ENCODE measurements around the gene MEGF9. TPM values are rescaled to one million over a fixed set of nuclear protein-coding genes. Genes with fewer than 3 reads are reported as not detected.

MEGF9 gene
- polyA plus RNA-seq, 1 donor (not counting 4 experiments of a cell fraction or from before 2014, with no cell fraction given): 11.2 TPM

- Histone ChIP-seq H3K4me3 (ENCODE audit: control insufficient read depth in 2 of 3, extremely low read depth in 1 of 3, insufficient read depth in 2 of 3, low read depth in 1 of 3, low read length in 3 of 3) (no peak overlapping the region), H3K9ac (ENCODE audit: control insufficient read depth, extremely low read depth, insufficient read depth, low read length) (no peak overlapping the region), H3K4me2 (ENCODE audit: control insufficient read depth, extremely low read depth, insufficient read depth, low read depth, low read length) (peak overlapping the region; percentile 17), H4K20me1 (ENCODE audit: control insufficient read depth, extremely low read depth, insufficient read depth, low read length) (no peaks in the 10 kb centered on the region), H3K9me3 (ENCODE audit: control insufficient read depth, low read depth, low read length) (no peaks in the 10 kb centered on the region), H3K27me3 (ENCODE audit: control insufficient read depth, extremely low read depth, insufficient read depth, low read length) (no peaks in the 10 kb centered on the region), H2AFZ (ENCODE audit: control insufficient read depth, low read length) (no peak overlapping the region), H3K27ac (ENCODE audit: control insufficient read depth, insufficient read depth, low read length) (no peak overlapping the region), H3K9me1 (ENCODE audit: control insufficient read depth, extremely low read depth, insufficient read depth, low read length) (no peaks in the 10 kb centered on the region), H3K36me3 (ENCODE audit: control insufficient read depth in 2 of 2, extremely low read depth in 1 of 2, insufficient read depth in 2 of 2, low read length in 2 of 2) (no peaks in the 10 kb centered on the region), H3K79me2 (ENCODE audit: control insufficient read depth, insufficient read depth, low read length) (no peaks in the 10 kb centered on the region), H3K4me1 (ENCODE audit: control insufficient read depth, extremely low read depth, insufficient read depth, low read length) (peaks cover 19% of the 10 kb centered on the region)
- FAIRE-seq (peak; percentile 20), DNase-seq (ENCODE audit: low read depth, low spot score) (no peak)
- dilution Hi-C loops (cut with MboI; ENCODE audit: extremely low pct_ligation_motif_present, low sequenced_read_pairs): no loop called here
- TF ChIP-seq CTCF (optimal IDR thresholded peaks at IDR 0.05 in 1 of 3, IDR thresholded peaks at IDR 0.05 in 1 of 3, conservative IDR thresholded peaks at IDR 0.05 in 1 of 3; ENCODE audit: extremely low read depth in 1 of 3, insufficient read depth in 2 of 3, low read length in 3 of 3) (no peak), EZH2 (IDR thresholded peaks at IDR 0.05; ENCODE audit: low read length) (no peak)
Measured at GRCh38 chr9:120616966-120617935, 97.0 kb downstream of the MEGF9 start.

- Histone ChIP-seq H2AFZ (ENCODE audit: control insufficient read depth, low read length) (no peak overlapping the region), H3K9me1 (ENCODE audit: control insufficient read depth, extremely low read depth, insufficient read depth, low read length) (no peaks in the 10 kb centered on the region), H3K79me2 (ENCODE audit: control insufficient read depth, insufficient read depth, low read length) (no peaks in the 10 kb centered on the region), H3K4me1 (ENCODE audit: control insufficient read depth, extremely low read depth, insufficient read depth, low read length) (peaks cover 57% of the 10 kb centered on the region), H3K4me3 (ENCODE audit: control insufficient read depth in 2 of 3, extremely low read depth in 1 of 3, insufficient read depth in 2 of 3, low read depth in 1 of 3, low read length in 3 of 3) (no peak overlapping the region), H3K4me2 (ENCODE audit: control insufficient read depth, extremely low read depth, insufficient read depth, low read depth, low read length) (no peak overlapping the region), H4K20me1 (ENCODE audit: control insufficient read depth, extremely low read depth, insufficient read depth, low read length) (no peaks in the 10 kb centered on the region), H3K27me3 (ENCODE audit: control insufficient read depth, extremely low read depth, insufficient read depth, low read length) (no peaks in the 10 kb centered on the region), H3K9me3 (ENCODE audit: control insufficient read depth, low read depth, low read length) (no peaks in the 10 kb centered on the region), H3K27ac (ENCODE audit: control insufficient read depth, insufficient read depth, low read length) (peak overlapping the region; percentile 65), H3K9ac (ENCODE audit: control insufficient read depth, extremely low read depth, insufficient read depth, low read length) (no peak overlapping the region), H3K36me3 (ENCODE audit: control insufficient read depth in 2 of 2, extremely low read depth in 1 of 2, insufficient read depth in 2 of 2, low read length in 2 of 2) (no peaks in the 10 kb centered on the region)
- DNase-seq (ENCODE audit: low read depth, low spot score) (no peak), FAIRE-seq (no peak)
- dilution Hi-C loops (cut with MboI; ENCODE audit: extremely low pct_ligation_motif_present, low sequenced_read_pairs): no loop called here
- TF ChIP-seq EZH2 (IDR thresholded peaks at IDR 0.05; ENCODE audit: low read length): no peak
- TF ChIP-seq CTCF (optimal IDR thresholded peaks at IDR 0.05 in 1 of 3, IDR thresholded peaks at IDR 0.05 in 1 of 3, conservative IDR thresholded peaks at IDR 0.05 in 1 of 3; ENCODE audit: extremely low read depth in 1 of 3, insufficient read depth in 2 of 3, low read length in 3 of 3): peak; percentile 33 to 40 (median 34)
Measured at GRCh38 chr9:120612218-120612617, 102.1 kb downstream of the MEGF9 start.

Data from keratinocyte (primary cell).